GM23338 (cell line): ENCODE measurements around the gene PARP8. TPM values are rescaled to one million over a fixed set of nuclear protein-coding genes. Genes with fewer than 3 reads are reported as not detected.

ENCODE experiments used
- ATAC-seq: fragments of 200-7000 bp; cut with Tn5 transposase; 3 replicates; pipeline ENCODE4 v1.9.1; 2020
- DNase-seq: peaks from one replicate; pipeline ENCODE4 v3.0.0-alpha.2; 2015; ENCODE audit warnings: low spot score
- H2AFZ ChIP-seq: fragments of 200-600 bp; sonication (generic); 2 replicates; pipeline ENCODE4 v1.8.0; 2016; ENCODE audit warnings: antibody characterized with exemption, mild to moderate bottlenecking, moderate library complexity
- H3F3A ChIP-seq: fragments of 200-600 bp; sonication (generic); replicated peaks from 2 replicates; pipeline ENCODE4 v1.8.0; 2017; ENCODE audit warnings: antibody characterized with exemption, mixed run types, low read depth
- H3K27ac ChIP-seq: fragments of 200-600 bp; sonication (generic); 2 replicates; pipeline ENCODE4 v1.6.1; 2016; ENCODE audit warnings: low read depth
- H3K27me3 ChIP-seq: fragments of 200-600 bp; sonication (generic); 2 replicates; pipeline ENCODE4 v1.8.0; 2016; ENCODE audit warnings: mild to moderate bottlenecking, mixed run types, moderate library complexity; ENCODE audit not compliant: insufficient read depth
- H3K36me3 ChIP-seq: fragments of 200-600 bp; sonication (generic); 2 replicates; pipeline ENCODE4 v1.8.0; 2016; ENCODE audit warnings: mild to moderate bottlenecking; ENCODE audit not compliant: insufficient read depth
- H3K4me1 ChIP-seq: fragments of 200-600 bp; sonication (generic); 2 replicates; pipeline ENCODE4 v1.8.0; 2016; ENCODE audit warnings: mild to moderate bottlenecking, moderate library complexity; ENCODE audit not compliant: insufficient read depth
- H3K4me2 ChIP-seq: fragments of 200-600 bp; sonication (generic); 2 replicates; pipeline ENCODE4 v1.7.1; 2017; ENCODE audit warnings: mixed run types
- H3K4me3 ChIP-seq: fragments of 200-600 bp; sonication (generic); 2 replicates; pipeline ENCODE4 v1.6.1; 2016; ENCODE audit warnings: mixed run types
- H3K79me2 ChIP-seq: fragments of 200-600 bp; sonication (generic); replicated peaks from 2 replicates; pipeline ENCODE4 v1.8.0; 2017; ENCODE audit warnings: mild to moderate bottlenecking; ENCODE audit not compliant: insufficient read depth
- H3K9me2 ChIP-seq: fragments of 200-600 bp; sonication (generic); 2 replicates; pipeline ENCODE4 v1.8.0; 2017; ENCODE audit not compliant: insufficient read depth
- H4K20me1 ChIP-seq: fragments of 200-600 bp; sonication (generic); replicated peaks from 2 replicates; pipeline ENCODE4 v1.8.0; 2017; ENCODE audit warnings: mild to moderate bottlenecking; ENCODE audit not compliant: insufficient read depth
- H3K27ac Mint-ChIP-seq: 2 replicates; pipeline ENCODE4 v1.8.0; 2020; ENCODE audit warnings: inconsistent platforms, mild to moderate bottlenecking, moderate library complexity, mixed read lengths
- H3K27me3 Mint-ChIP-seq: 3 replicates; pipeline ENCODE4 v1.8.0; 2022; ENCODE audit warnings: low read depth, mild to moderate bottlenecking, moderate library complexity, mixed read lengths, inconsistent platforms; ENCODE audit not compliant: insufficient read depth, poor library complexity
- H3K36me3 Mint-ChIP-seq: 3 replicates; pipeline ENCODE4 v1.8.0; 2021; ENCODE audit warnings: low read depth, mild to moderate bottlenecking, inconsistent platforms, moderate library complexity, mixed read lengths
- H3K4me1 Mint-ChIP-seq: 3 replicates; pipeline ENCODE4 v1.8.0; 2020; ENCODE audit warnings: mild to moderate bottlenecking, inconsistent platforms, mixed read lengths
- H3K4me3 Mint-ChIP-seq: 3 replicates; pipeline ENCODE4 v1.8.0; 2021; ENCODE audit warnings: moderate library complexity, mild to moderate bottlenecking, inconsistent platforms, mixed read lengths
- H3K9me3 Mint-ChIP-seq: 3 replicates; pipeline ENCODE4 v1.8.0; 2020; ENCODE audit warnings: moderate library complexity, mild to moderate bottlenecking, inconsistent platforms, mixed read lengths
- CREB1 ChIP-seq: fragments of 250-450 bp; sonication (Bioruptor Pico); IDR thresholded peaks from 2 replicates; pipeline ENCODE4 v1.5.0; 2020; ENCODE audit warnings: low read depth, mild to moderate bottlenecking, moderate library complexity
- REST ChIP-seq: IDR thresholded peaks from one replicate; pipeline ENCODE4 v1.6.1; 2018; ENCODE audit warnings: antibody characterized with exemption; ENCODE audit not compliant: unreplicated experiment
- STAT1 ChIP-seq: IDR thresholded peaks from one replicate; pipeline ENCODE4 v1.6.1; 2016; ENCODE audit warnings: antibody characterized with exemption; ENCODE audit not compliant: unreplicated experiment
- ZNF114 ChIP-seq: fragments of 250-450 bp; sonication (Bioruptor Pico); IDR thresholded peaks from 2 replicates; pipeline ENCODE4 v1.5.0; 2020; ENCODE audit warnings: mild to moderate bottlenecking, moderate library complexity
- ZNF331 ChIP-seq: fragments of 250-450 bp; sonication (Bioruptor Pico); IDR thresholded peaks from 2 replicates; pipeline ENCODE4 v1.5.0; 2020; ENCODE audit warnings: low read depth, mild to moderate bottlenecking, moderate library complexity
- ZNF462 ChIP-seq: fragments of 250-450 bp; sonication (Bioruptor Pico); IDR thresholded peaks from 2 replicates; pipeline ENCODE4 v1.5.0; 2020; ENCODE audit warnings: mild to moderate bottlenecking, moderate library complexity
- polyA plus RNA-seq: library from polyadenylated mRNA; unstranded; fragments of >200 nt; fragmentation: Nextera tagmentation; extraction: Ambion mirVana; gene quantifications from 2 replicates; pipeline ENCODE4 v1.2.1, GENCODE V29; 2016
- total RNA-seq: library from RNA; depleted of rRNA; stranded (reverse); fragments of >200 nt; shearing (Covaris generic); gene quantifications from 2 replicates; pipeline ENCODE4 v1.2.3, GENCODE V29; 2014

PARP8 gene
- total and polyA plus RNA-seq, 2 experiments from 2014 or later: 13.0 to 25.0 TPM

GRCh38 chr5:50745221-50745910 is 78.9 kb downstream of the PARP8 start:
- H3K4me1 Mint-ChIP-seq: peaks cover 34% of the 10 kb centered on the region
- Histone ChIP-seq H3K27ac (no peak overlapping the region), H3K36me3 (no peaks in the 10 kb centered on the region), H3K9me2 (no peaks in the 10 kb centered on the region), H4K20me1 (no peaks in the 10 kb centered on the region; the same call in 1 of the 2 replicates), H3K4me1 (no peaks in the 10 kb centered on the region; the same call in 1 of the 2 replicates), H3F3A (no peaks in the 10 kb centered on the region), H3K4me3 (no peak overlapping the region), H3K79me2 (peaks cover 86% of the 10 kb centered on the region), H2AFZ (no peak overlapping the region), H3K4me2 (no peak overlapping the region), H3K27me3 (no peaks in the 10 kb centered on the region)
- H3K9me3 Mint-ChIP-seq: no peaks in the 10 kb centered on the region
- no peaks in the 10 kb centered on the region for H3K36me3 Mint-ChIP-seq
- DNase-seq (no peak), ATAC-seq (no peak)
- peaks cover 2% of the 10 kb centered on the region for H3K27me3 Mint-ChIP-seq
- H3K4me3 Mint-ChIP-seq: no peak overlapping the region
- H3K27ac Mint-ChIP-seq: no peak overlapping the region
- TF ChIP-seq ZNF462 (CRISPR knock-in tag) (no peak), REST (no peak), ZNF114 (CRISPR knock-in tag) (no peak), ZNF331 (CRISPR knock-in tag) (no peak), CREB1 (CRISPR knock-in tag) (no peak), STAT1 (no peak)
